CD14-positive monocyte (primary cell): Measurements from ENCODE around the gene BOC. TPM values are rescaled to one million over a fixed set of nuclear protein-coding genes. Genes with fewer than 3 reads are reported as not detected.

Source experiments
- DNase-seq, 3 donors: peaks; one replicate each; pipeline ENCODE4 v3.0.0-alpha.2; 2011 to 2022
- H2AFZ ChIP-seq: 2 replicates; pipeline ENCODE4 v1.6.0; 2012; ENCODE audit warnings: mild to moderate bottlenecking, low read depth, low read length, inconsistent platforms; ENCODE audit not compliant: insufficient read depth, poor library complexity, severe bottlenecking
- H3K27ac ChIP-seq, 2 donors: 1 replicate in 1 of 2; 2 replicates in 1 of 2; pipeline ENCODE4 v1.5.1; 2012 to 2013; ENCODE audit warnings: low read length in 2 of 2, control low read depth in 1 of 2, inconsistent platforms in 1 of 2, low read depth in 1 of 2, mild to moderate bottlenecking in 1 of 2
- H3K27me3 ChIP-seq, 2 donors: one replicate each; pipeline versions ENCODE4 v1.6.0 to v1.6.1; 2011 to 2013; ENCODE audit warnings: low read length in 2 of 2; ENCODE audit not compliant: control insufficient read depth in 2 of 2, insufficient read depth in 2 of 2
- H3K36me3 ChIP-seq, 2 donors: replicated peaks in 1 of 2; 1 replicate in 1 of 2; 2 replicates in 1 of 2; pipeline versions ENCODE4 v1.5.1 to v1.6.1; 2012 to 2013; ENCODE audit warnings: low read length in 2 of 2, control low read depth in 1 of 2, inconsistent platforms in 1 of 2, mild to moderate bottlenecking in 1 of 2; ENCODE audit not compliant: insufficient read depth in 2 of 2, control insufficient read depth in 1 of 2
- H3K4me1 ChIP-seq, 2 donors: 1 replicate in 1 of 2; 2 replicates in 1 of 2; pipeline versions ENCODE4 v1.5.1 to v1.6.1; 2012 to 2013; ENCODE audit warnings: low read length in 2 of 2, control low read depth in 1 of 2, inconsistent platforms in 1 of 2, mild to moderate bottlenecking in 1 of 2, moderate library complexity in 1 of 2; ENCODE audit not compliant: insufficient read depth in 2 of 2, control insufficient read depth in 1 of 2
- H3K4me2 ChIP-seq: replicated peaks from 2 replicates; pipeline ENCODE3; 2012; ENCODE audit warnings: low read length, moderate library complexity, mild to moderate bottlenecking; ENCODE audit not compliant: poor library complexity, severe bottlenecking; ENCODE audit errors: extremely low read depth
- H3K4me3 ChIP-seq, 3 experiments: fragments of 200-600 bp in 1 of 3; sonication (generic) in 1 of 3; replicated peaks in 1 of 3; 1 replicate in 2 of 3; 2 replicates in 1 of 3; pipeline ENCODE4 v1.5.1; 2011 to 2013; ENCODE audit warnings: low read length in 3 of 3, mild to moderate bottlenecking in 3 of 3, control low read depth in 2 of 3, low read depth in 2 of 3, inconsistent platforms in 1 of 3, moderate library complexity in 1 of 3
- H3K79me2 ChIP-seq: 2 replicates; pipeline ENCODE4 v1.6.0; 2012; ENCODE audit warnings: mild to moderate bottlenecking, control low read depth, inconsistent platforms, low read length, moderate library complexity; ENCODE audit not compliant: insufficient read depth
- H3K9ac ChIP-seq: 2 replicates; pipeline ENCODE4 v1.6.0; 2017; ENCODE audit warnings: low read length, mild to moderate bottlenecking; ENCODE audit not compliant: insufficient read depth, poor library complexity, severe bottlenecking
- H3K9me3 ChIP-seq, 2 donors: replicated peaks in 1 of 2; 1 replicate in 1 of 2; 2 replicates in 1 of 2; pipeline versions ENCODE4 v1.5.1 to v1.6.1; 2012 to 2013; ENCODE audit warnings: low read length in 2 of 2, control low read depth in 1 of 2; ENCODE audit not compliant: control insufficient read depth in 1 of 2, insufficient read depth in 1 of 2
- H4K20me1 ChIP-seq: 2 replicates; pipeline ENCODE4 v1.6.0; 2012; ENCODE audit warnings: mild to moderate bottlenecking, low read length, control low read depth, moderate library complexity; ENCODE audit not compliant: insufficient read depth
- H3K27ac Mint-ChIP-seq, 7 donors: one replicate each; pipeline ENCODE4 v1.8.0; 2020; ENCODE audit warnings: mild to moderate bottlenecking in 7 of 7, mixed read lengths in 7 of 7, moderate library complexity in 6 of 7, inconsistent platforms in 2 of 7
- H3K27me3 Mint-ChIP-seq, 3 donors: one replicate each; pipeline ENCODE4 v1.8.0; 2021 to 2022; ENCODE audit warnings: low read depth in 3 of 3, mild to moderate bottlenecking in 3 of 3, mixed read lengths in 3 of 3, moderate library complexity in 3 of 3, inconsistent platforms in 1 of 3
- H3K36me3 Mint-ChIP-seq, 2 donors: one replicate each; pipeline ENCODE4 v1.8.0; 2020; ENCODE audit warnings: mixed read lengths in 2 of 2, inconsistent platforms in 1 of 2, mild to moderate bottlenecking in 1 of 2
- H3K4me1 Mint-ChIP-seq: one replicate; pipeline ENCODE4 v1.8.0; 2020; ENCODE audit warnings: mild to moderate bottlenecking, mixed read lengths
- H3K4me3 Mint-ChIP-seq, 2 donors: one replicate each; pipeline ENCODE4 v1.8.0; 2020; ENCODE audit warnings: mild to moderate bottlenecking in 2 of 2, mixed read lengths in 2 of 2, moderate library complexity in 1 of 2
- H3K9me3 Mint-ChIP-seq, 7 donors: one replicate each; pipeline ENCODE4 v1.8.0; 2020 to 2022; ENCODE audit warnings: mixed read lengths in 7 of 7, mild to moderate bottlenecking in 6 of 7, moderate library complexity in 6 of 7, inconsistent platforms in 2 of 7
- CTCF ChIP-seq: fragments of 200-600 bp; IDR thresholded peaks from one replicate; pipeline ENCODE4 v1.8.0; 2022; ENCODE audit warnings: antibody characterized with exemption, mild to moderate bottlenecking
- WGBS: methylation state at CpG from one replicate; pipeline ENCODE4 v1.1.5; 2013; ENCODE audit warnings: missing lambda C conversion rate; ENCODE audit not compliant: insufficient coverage; 5-methylcytosine and 5-hydroxymethylcytosine counted together
- intact Hi-C, 2 donors: fragments of 100-400 bp; cut with micrococcal nuclease; formaldehyde crosslinking; loops; one replicate each; pipeline versions ENCODE4 v1.15.0 to v1.15.1; 2023
- polyA plus RNA-seq, 3 donors: library from polyadenylated mRNA; depleted of rRNA in 1 of 3; unstranded in 2 of 3; stranded (reverse) in 1 of 3; fragments of 300-500 nt in 2 of 3; fragments of >200 nt in 1 of 3; fragmentation: Illumina TruSeq in 2 of 3; gene quantifications; 1 replicate in 2 of 3; 2 replicates in 1 of 3; pipeline ENCODE4 v1.2.3, GENCODE V29; 2012 to 2021

The BOC gene
- polyA plus RNA-seq, 3 donors: not detected

- Histone ChIP-seq H3K9me3 (no peaks in the 10 kb centered on the region), H3K4me2 (no peak overlapping the region), H3K9ac (no peak overlapping the region), H3K27me3 (no peaks in the 10 kb centered on the region), H3K27ac (no peak overlapping the region), H3K4me1 (no peaks in the 10 kb centered on the region), H3K36me3 (no peaks in the 10 kb centered on the region), H3K79me2 (no peaks in the 10 kb centered on the region), H3K4me3 (no peak overlapping the region), H2AFZ (no peak overlapping the region), H4K20me1 (no peaks in the 10 kb centered on the region)
- DNase-seq: no peak
- Mint-ChIP-seq H3K27me3 (peaks cover 0 to 6% (median 1%) of the 10 kb centered on the region in 3 donors), H3K36me3 (no peaks in the 10 kb centered on the region), H3K27ac (no peak overlapping the region), H3K4me1 (peaks cover 13% of the 10 kb centered on the region), H3K9me3 (peaks cover 0 to 4% (median 0%) of the 10 kb centered on the region in 7 donors), H3K4me3 (no peak overlapping the region)
- intact Hi-C loops: no loop called here
- WGBS: 80% methylated on average over 1 of the region's 7 CpGs
- TF ChIP-seq CTCF: no peak
Measured at GRCh38 chr3:113247675-113248458, 36.5 kb downstream of the BOC start.

GRCh38 chr3:113249111-113249510, 37.8 kb downstream of the BOC start:
- H3K4me1 ChIP-seq: peaks cover 0 to under 1% of the 10 kb centered on the region in 2 donors
- Mint-ChIP-seq H3K4me3 (no peak overlapping the region), H3K4me1 (peaks cover 19% of the 10 kb centered on the region), H3K27ac (no peak overlapping the region), H3K27me3 (peaks cover 0 to 6% (median 1%) of the 10 kb centered on the region in 3 donors), H3K36me3 (no peaks in the 10 kb centered on the region), H3K9me3 (no peaks in the 10 kb centered on the region)
- H3K9ac ChIP-seq: no peak overlapping the region
- no peaks in the 10 kb centered on the region for H4K20me1 ChIP-seq
- TF ChIP-seq CTCF: no peak
- no peak overlapping the region for H2AFZ ChIP-seq
- no peak for DNase-seq
- no peak overlapping the region for H3K4me2 ChIP-seq
- H3K79me2 ChIP-seq: no peaks in the 10 kb centered on the region
- no peak overlapping the region for H3K27ac ChIP-seq
- no peak overlapping the region for H3K4me3 ChIP-seq
- no peaks in the 10 kb centered on the region for H3K9me3 ChIP-seq
- H3K27me3 ChIP-seq: no peaks in the 10 kb centered on the region
- no peaks in the 10 kb centered on the region for H3K36me3 ChIP-seq
- intact Hi-C loops: no loop called here
- 96% methylated on average over 2 of the region's 3 CpGs for WGBS
